Measurements from ENCODE around the gene COL27A1.

Gene COL27A1

GRCh38 chr9:114264806-114265550, 109.6 kb downstream of the COL27A1 start:
- H3K27ac ChIP-seq (ENCODE audit: low read depth, low read length, poor library complexity, severe bottlenecking), result no peak overlapping the region
- H3K9ac ChIP-seq (ENCODE audit: low read length), result no peak overlapping the region
- H3K4me2 ChIP-seq (ENCODE audit: low read length), result no peak overlapping the region
- no peaks in the 10 kb centered on the region for H3K36me3 ChIP-seq (ENCODE audit: insufficient read depth, low read length)
- no peaks in the 10 kb centered on the region for H3K9me2 ChIP-seq (ENCODE audit: low read depth, low read length)
- no peaks in the 10 kb centered on the region for H4K20me1 ChIP-seq (ENCODE audit: insufficient read depth, low read length)
- H2AFZ ChIP-seq (ENCODE audit: low read length), result no peak overlapping the region
- no peaks in the 10 kb centered on the region for H3K27me3 ChIP-seq (ENCODE audit: insufficient read depth, low read length)
- TF ChIP-seq CTCF (IDR thresholded peaks at IDR 0.05; ENCODE audit: low read length) (no peak), EZH2 (IDR thresholded peaks at IDR 0.05; ENCODE audit: borderline replicate concordance, low read length) (no peak)
- no peaks in the 10 kb centered on the region for H3F3A ChIP-seq (ENCODE audit: insufficient read depth, low read length)
- no peaks in the 10 kb centered on the region for H3K4me1 ChIP-seq (ENCODE audit: insufficient read depth, low read length, severe bottlenecking)
- H3K79me2 ChIP-seq (ENCODE audit: insufficient read depth, low read length), result no peaks in the 10 kb centered on the region
- no peaks in the 10 kb centered on the region for H3K9me3 ChIP-seq (ENCODE audit: low read length)
- H3K4me3 ChIP-seq (ENCODE audit: low read depth, low read length, poor library complexity, severe bottlenecking), result no peak overlapping the region

- H3K9me2 ChIP-seq (ENCODE audit: low read depth, low read length), result no peaks in the 10 kb centered on the region
- H2AFZ ChIP-seq (ENCODE audit: low read length), result no peak overlapping the region
- H3K9me3 ChIP-seq (ENCODE audit: low read length), result no peaks in the 10 kb centered on the region
- no peak overlapping the region for H3K4me3 ChIP-seq (ENCODE audit: low read depth, low read length, poor library complexity, severe bottlenecking)
- no peaks in the 10 kb centered on the region for H3K4me1 ChIP-seq (ENCODE audit: insufficient read depth, low read length, severe bottlenecking)
- no peaks in the 10 kb centered on the region for H3K36me3 ChIP-seq (ENCODE audit: insufficient read depth, low read length)
- no peaks in the 10 kb centered on the region for H3K79me2 ChIP-seq (ENCODE audit: insufficient read depth, low read length)
- no peak overlapping the region for H3K27ac ChIP-seq (ENCODE audit: low read depth, low read length, poor library complexity, severe bottlenecking)
- H3K27me3 ChIP-seq (ENCODE audit: insufficient read depth, low read length), result no peaks in the 10 kb centered on the region
- no peaks in the 10 kb centered on the region for H4K20me1 ChIP-seq (ENCODE audit: insufficient read depth, low read length)
- H3F3A ChIP-seq (ENCODE audit: insufficient read depth, low read length), result no peaks in the 10 kb centered on the region
- TF ChIP-seq EZH2 (IDR thresholded peaks at IDR 0.05; ENCODE audit: borderline replicate concordance, low read length), result no peak
- TF ChIP-seq CTCF (IDR thresholded peaks at IDR 0.05; ENCODE audit: low read length), result no peak
- H3K9ac ChIP-seq (ENCODE audit: low read length), result no peak overlapping the region
- H3K4me2 ChIP-seq (ENCODE audit: low read length), result no peak overlapping the region
These were observed 111.6 kb downstream of the COL27A1 start for GRCh38 chr9:114266969-114267368.

- Histone ChIP-seq H3K4me3 (ENCODE audit: low read depth, low read length, poor library complexity, severe bottlenecking) (no peak overlapping the region), H3K36me3 (ENCODE audit: insufficient read depth, low read length) (no peaks in the 10 kb centered on the region), H3K27me3 (ENCODE audit: insufficient read depth, low read length) (no peaks in the 10 kb centered on the region), H3K27ac (ENCODE audit: low read depth, low read length, poor library complexity, severe bottlenecking) (no peak overlapping the region), H3F3A (ENCODE audit: insufficient read depth, low read length) (no peaks in the 10 kb centered on the region), H3K4me2 (ENCODE audit: low read length) (no peak overlapping the region), H2AFZ (ENCODE audit: low read length) (no peak overlapping the region), H3K9me3 (ENCODE audit: low read length) (no peaks in the 10 kb centered on the region), H3K9ac (ENCODE audit: low read length) (no peak overlapping the region), H3K4me1 (ENCODE audit: insufficient read depth, low read length, severe bottlenecking) (no peaks in the 10 kb centered on the region), H4K20me1 (ENCODE audit: insufficient read depth, low read length) (no peaks in the 10 kb centered on the region), H3K9me2 (ENCODE audit: low read depth, low read length) (no peaks in the 10 kb centered on the region), H3K79me2 (ENCODE audit: insufficient read depth, low read length) (no peaks in the 10 kb centered on the region)
- TF ChIP-seq EZH2 (IDR thresholded peaks at IDR 0.05; ENCODE audit: borderline replicate concordance, low read length) (no peak), CTCF (IDR thresholded peaks at IDR 0.05; ENCODE audit: low read length) (no peak)
These were observed 113.7 kb downstream of the COL27A1 start for GRCh38 chr9:114269023-114269422.

All from OCI-LY1 (cell line).